Measurements from ENCODE around the gene TWF2.

The TWF2 gene

GRCh38 chr3:52200981-52201679 is 37.8 kb downstream of the TWF2 start:
- no peak for TF ChIP-seq CTCF (IDR thresholded peaks at IDR 0.05; ENCODE audit: low read depth, low read length)
- no peak overlapping the region for H3K4me3 ChIP-seq (ENCODE audit: low read depth, low read length)

GRCh38 chr3:52198643-52199608 is 40.0 kb downstream of the TWF2 start:
- TF ChIP-seq CTCF (IDR thresholded peaks at IDR 0.05; ENCODE audit: low read depth, low read length) = no peak
- H3K4me3 ChIP-seq (ENCODE audit: low read depth, low read length) = peak overlapping the region; percentile 95

DNA sequence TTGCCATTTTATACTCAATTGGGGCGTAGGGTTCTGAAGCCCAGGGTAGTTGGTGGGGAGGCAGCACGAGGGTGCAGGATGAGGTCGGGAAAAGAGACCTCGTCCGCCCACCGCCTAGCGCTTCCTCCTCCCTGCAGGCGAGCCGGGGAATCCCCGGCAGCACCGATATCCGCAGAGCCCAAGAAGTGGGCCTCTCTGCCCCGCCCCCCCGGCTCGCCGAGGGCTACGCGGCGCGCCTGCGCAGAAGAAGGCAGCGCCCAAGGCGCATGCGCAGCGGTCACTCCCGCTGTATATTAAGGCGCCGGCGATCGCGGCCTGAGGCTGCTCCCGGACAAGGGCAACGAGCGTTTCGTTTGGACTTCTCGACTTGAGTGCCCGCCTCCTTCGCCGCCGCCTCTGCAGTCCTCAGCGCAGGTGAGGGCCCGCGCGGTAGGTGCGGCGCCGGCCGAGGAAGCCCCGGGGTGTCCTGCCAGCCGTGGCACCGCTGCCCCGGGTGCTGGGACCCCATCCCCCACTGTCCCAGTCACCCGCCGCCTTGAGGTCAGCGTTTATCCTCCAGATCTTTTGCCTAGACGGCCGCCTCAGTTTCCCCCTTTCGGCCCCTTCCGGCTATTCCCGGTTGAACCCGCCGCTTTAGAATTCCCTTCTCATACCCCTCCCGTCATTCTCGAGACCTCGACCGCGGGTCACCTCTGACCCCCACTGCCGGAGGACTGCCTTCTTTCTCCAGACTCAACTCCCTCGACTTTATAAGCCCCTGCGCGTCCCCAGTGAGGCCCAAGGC is 40.9 kb downstream of the TWF2 start, which contains the start of gene ALAS1:
Gene ALAS1 (plus strand): TSS at position 319 of the 784 bp plus-strand sequence. CDS start 1,082 bp downstream, outside the sequence.
- TF ChIP-seq CTCF (IDR thresholded peaks at IDR 0.05; ENCODE audit: low read depth, low read length) = no peak
- peak within 1 kb of the TSS; percentile 95 for H3K4me3 ChIP-seq (ENCODE audit: low read depth, low read length)

DNA sequence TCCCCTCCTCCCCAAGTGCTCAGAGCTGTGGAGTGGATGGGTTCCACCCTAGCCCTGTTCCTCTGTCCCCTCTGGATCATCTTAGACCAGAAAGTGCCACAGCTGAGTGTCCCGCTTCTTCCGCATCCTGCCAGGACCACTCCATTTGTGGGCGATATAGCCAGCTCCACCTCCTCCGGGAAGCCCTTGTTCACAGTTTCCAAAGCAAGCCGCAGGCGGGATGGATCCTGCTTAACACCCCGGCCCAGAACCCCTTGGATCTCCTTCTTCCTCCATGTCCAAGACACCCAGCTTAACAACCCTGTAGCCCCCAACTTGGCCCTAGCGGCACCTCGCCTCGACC is 41.5 kb downstream of the TWF2 start:
- peak overlapping the region; percentile 95 for H3K4me3 ChIP-seq (ENCODE audit: low read depth, low read length)
- no peak for TF ChIP-seq CTCF (IDR thresholded peaks at IDR 0.05; ENCODE audit: low read depth, low read length)

DNA sequence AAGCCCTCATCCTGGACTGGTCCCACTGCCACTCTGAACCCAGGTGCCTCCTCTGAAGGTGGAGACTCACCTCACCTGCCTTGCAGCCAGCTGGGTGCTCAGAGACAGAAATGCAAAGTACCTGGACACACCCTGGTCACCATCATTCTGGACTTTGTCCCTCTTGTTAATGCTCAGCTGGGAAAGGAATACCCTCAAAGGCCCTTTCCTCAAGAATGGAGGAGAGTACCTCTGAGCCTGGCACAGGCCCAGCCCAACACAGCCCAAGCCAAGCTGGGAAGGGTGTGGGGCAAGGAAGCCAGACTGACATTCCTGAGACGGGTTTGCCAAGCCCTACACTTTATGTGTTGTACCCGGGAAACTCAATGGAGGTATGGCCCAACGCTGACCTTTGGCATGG is 42.0 kb downstream of the TWF2 start:
- no peak overlapping the region for H3K4me3 ChIP-seq (ENCODE audit: low read depth, low read length)
- no peak for TF ChIP-seq CTCF (IDR thresholded peaks at IDR 0.05; ENCODE audit: low read depth, low read length)

GRCh38 chr3:52195823-52196331 is 43.1 kb downstream of the TWF2 start:
- TF ChIP-seq CTCF (IDR thresholded peaks at IDR 0.05; ENCODE audit: low read depth, low read length) = no peak
- no peak overlapping the region for H3K4me3 ChIP-seq (ENCODE audit: low read depth, low read length)

All from WI38 (cell line).